ENCODE measurements around the gene ANKRD53.
A peak's percentile ranks its signal among the peaks of the same experiment; 100 is the strongest.
"Not testable (repeated sequence)": the region's sequence is repeated elsewhere in the genome, so short reads cannot be mapped to it uniquely, and the experiment has no call there.

The ANKRD53 gene

GRCh38 chr2:71003396-71003795 is 25.0 kb downstream of the ANKRD53 start:
- no peak overlapping the region for H3K27ac Mint-ChIP-seq
- no peaks in the 10 kb centered on the region for H3K27me3 Mint-ChIP-seq
- no peak for ATAC-seq
- H3K4me3 Mint-ChIP-seq = no peak overlapping the region
- DNase-seq = no peak
- peaks cover 31% of the 10 kb centered on the region for H3K4me1 Mint-ChIP-seq
- H3K9me3 Mint-ChIP-seq = no peaks in the 10 kb centered on the region

- H3K4me3 Mint-ChIP-seq = no peak overlapping the region
- peaks cover 27% of the 10 kb centered on the region for H3K4me1 Mint-ChIP-seq
- H3K27me3 Mint-ChIP-seq = no peaks in the 10 kb centered on the region
- no peak for ATAC-seq
- no peaks in the 10 kb centered on the region for H3K9me3 Mint-ChIP-seq
- no peak for DNase-seq
- no peak overlapping the region for H3K27ac Mint-ChIP-seq
These were observed 25.7 kb downstream of the ANKRD53 start for GRCh38 chr2:71003966-71004755.

DNA sequence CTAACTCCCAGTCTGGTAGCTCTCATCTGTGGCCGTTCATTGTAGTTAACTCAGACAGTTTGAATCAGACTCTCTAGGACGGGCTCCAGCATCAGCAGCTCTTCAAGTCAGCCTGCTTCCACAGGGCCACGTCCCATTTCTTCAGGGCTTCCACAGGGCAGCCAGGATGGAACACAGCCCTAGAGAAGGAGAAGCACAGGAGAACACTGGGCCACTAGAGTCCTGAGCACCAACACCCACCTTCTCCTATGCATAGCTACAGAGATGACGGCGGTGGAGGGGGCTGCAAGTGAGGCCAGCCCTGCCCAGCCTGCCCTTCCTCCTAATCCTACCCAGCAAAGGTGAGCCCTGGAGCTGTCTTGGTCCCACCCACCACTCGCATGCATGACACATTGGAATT is 26.4 kb downstream of the ANKRD53 start:
- Mint-ChIP-seq H3K27ac (no peak overlapping the region), H3K9me3 (no peaks in the 10 kb centered on the region), H3K4me3 (no peak overlapping the region), H3K27me3 (peaks cover 5% of the 10 kb centered on the region), H3K4me1 (peaks cover 20% of the 10 kb centered on the region)
- ATAC-seq (no peak), DNase-seq (no peak)

DNA sequence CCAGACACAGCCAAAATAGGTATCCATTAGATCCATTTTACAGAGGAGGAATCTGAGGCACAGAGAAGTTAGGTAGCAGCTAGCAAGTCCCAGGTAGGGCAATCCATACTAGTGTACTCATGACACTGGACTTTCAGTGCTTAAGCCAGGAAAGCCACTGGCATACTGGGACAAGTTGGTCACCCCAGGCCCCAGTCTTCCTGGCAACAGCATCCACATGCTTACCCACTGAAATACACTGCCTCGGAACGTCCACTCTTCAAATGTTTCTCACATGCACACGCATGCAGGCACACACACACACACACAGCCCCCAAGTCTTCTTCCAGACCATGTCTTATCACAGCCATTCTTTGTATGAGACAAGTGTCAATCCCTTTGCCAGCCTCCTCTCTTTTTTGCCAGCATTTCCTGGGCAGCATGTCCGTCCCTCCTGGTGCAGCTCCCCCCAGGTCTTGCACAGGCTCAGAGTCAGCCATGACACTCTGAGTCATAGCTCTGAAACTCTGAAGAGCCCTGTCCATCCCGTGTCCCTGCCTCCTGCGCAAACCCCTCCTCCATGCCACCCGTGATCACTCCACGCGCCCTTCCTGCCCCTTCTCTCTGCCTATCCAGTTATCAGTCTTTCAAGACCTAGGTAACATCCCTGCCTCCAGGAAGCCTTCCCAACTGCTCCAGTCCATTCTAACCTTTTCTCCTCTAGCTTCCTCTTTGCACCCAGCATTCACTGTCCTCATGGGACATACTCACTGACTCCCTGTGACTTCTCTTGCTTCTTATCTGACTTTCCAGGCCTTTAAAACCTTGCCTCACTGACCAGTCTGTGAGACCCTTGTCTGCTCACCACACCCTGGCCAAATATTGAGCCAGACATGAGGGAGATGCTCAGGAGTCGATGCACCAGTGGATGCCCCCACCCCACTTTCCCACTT is 27.1 kb downstream of the ANKRD53 start:
- no peak overlapping the region for H3K4me3 Mint-ChIP-seq
- DNase-seq = no peak
- no peak for ATAC-seq
- H3K27ac Mint-ChIP-seq = no peak overlapping the region
- peaks cover 11% of the 10 kb centered on the region for H3K27me3 Mint-ChIP-seq
- peaks cover 14% of the 10 kb centered on the region for H3K4me1 Mint-ChIP-seq
- no peaks in the 10 kb centered on the region for H3K9me3 Mint-ChIP-seq

- Mint-ChIP-seq H3K4me1 (peaks cover 6% of the 10 kb centered on the region), H3K27ac (no peak overlapping the region), H3K4me3 (no peak overlapping the region), H3K9me3 (no peaks in the 10 kb centered on the region), H3K27me3 (peaks cover 16% of the 10 kb centered on the region)
- DNase-seq = no peak
- no peak for ATAC-seq
These were observed 27.9 kb downstream of the ANKRD53 start for GRCh38 chr2:71006323-71006722.

GRCh38 chr2:71006955-71007799 is 28.7 kb downstream of the ANKRD53 start:
- Mint-ChIP-seq H3K9me3 (no peaks in the 10 kb centered on the region), H3K27me3 (peaks cover 25% of the 10 kb centered on the region), H3K4me1 (no peaks in the 10 kb centered on the region), H3K4me3 (no peak overlapping the region), H3K27ac (no peak overlapping the region)
- DNase-seq (no peak), ATAC-seq (no peak)

DNA sequence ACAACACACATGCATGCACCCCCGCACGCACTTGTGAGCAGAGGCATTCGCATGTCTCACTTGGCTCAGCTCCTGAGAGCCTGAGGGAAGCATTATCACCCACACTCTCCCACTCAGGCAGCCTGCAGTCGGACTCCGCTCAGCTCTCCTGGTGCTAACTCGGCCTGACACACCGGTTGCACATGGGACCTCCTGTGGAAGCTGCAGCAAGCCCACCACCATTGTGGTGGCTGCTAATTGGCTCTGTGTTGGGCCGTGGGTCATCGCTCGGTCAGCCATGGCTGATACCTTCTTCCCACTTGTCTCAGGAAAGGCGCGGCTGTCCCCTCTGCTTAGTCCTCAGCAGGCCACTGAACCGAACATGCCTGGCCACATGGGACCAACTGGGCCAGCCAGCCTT is 29.9 kb downstream of the ANKRD53 start:
- H3K9me3 Mint-ChIP-seq = no peaks in the 10 kb centered on the region
- DNase-seq = no peak
- peaks cover 25% of the 10 kb centered on the region for H3K27me3 Mint-ChIP-seq
- H3K4me1 Mint-ChIP-seq = no peaks in the 10 kb centered on the region
- ATAC-seq = no peak
- no peak overlapping the region for H3K27ac Mint-ChIP-seq
- no peak overlapping the region for H3K4me3 Mint-ChIP-seq

GRCh38 chr2:71011786-71012185 is 33.4 kb downstream of the ANKRD53 start:
- not testable (repeated sequence) for H3K4me1 Mint-ChIP-seq, H3K27ac Mint-ChIP-seq, H3K9me3 Mint-ChIP-seq, DNase-seq, H3K4me3 Mint-ChIP-seq, ATAC-seq
- peaks cover 25% of the 10 kb centered on the region for H3K27me3 Mint-ChIP-seq

DNA sequence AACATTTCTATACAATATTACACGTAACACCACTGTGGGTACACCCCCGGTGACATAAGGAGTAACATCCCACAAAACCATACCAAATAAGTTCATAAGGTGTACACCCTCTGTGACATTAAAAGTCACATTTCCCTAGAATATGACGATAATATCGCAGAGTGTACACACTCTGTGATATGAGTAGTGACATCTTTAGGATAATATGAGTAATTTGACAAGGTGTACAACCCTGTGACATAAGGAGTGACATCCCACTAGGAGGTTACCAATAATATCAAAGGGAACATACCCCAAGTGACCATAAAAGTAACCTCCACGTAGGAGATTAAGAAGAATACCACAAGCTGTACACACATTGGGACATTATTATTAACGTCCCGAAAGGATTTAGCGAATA is 40.2 kb downstream of the ANKRD53 start:
- ATAC-seq = peak; percentile 57
- no peaks in the 10 kb centered on the region for H3K9me3 Mint-ChIP-seq

DNA sequence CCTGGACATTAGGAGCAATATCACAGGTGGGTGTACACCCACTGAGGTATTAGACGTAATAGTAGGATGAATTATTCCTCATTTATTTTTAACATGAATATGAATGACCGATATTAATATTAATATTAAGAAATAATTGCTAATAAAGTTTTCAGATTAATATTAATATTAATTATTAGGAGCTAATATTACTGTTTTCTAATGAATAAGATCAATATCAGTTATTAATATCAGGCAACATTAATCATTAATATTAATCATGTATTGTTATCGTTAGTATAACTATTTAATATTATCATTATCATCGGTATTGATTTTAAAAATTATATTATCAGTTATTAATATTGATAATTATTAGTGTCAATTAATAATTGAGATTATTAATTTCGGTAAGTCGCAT is 41.6 kb downstream of the ANKRD53 start:
- not testable (repeated sequence) for H3K4me3 Mint-ChIP-seq, H3K9me3 Mint-ChIP-seq, DNase-seq, ATAC-seq, H3K27ac Mint-ChIP-seq, H3K27me3 Mint-ChIP-seq
- H3K4me1 Mint-ChIP-seq = peaks cover 13% of the 10 kb centered on the region

More for the DNA sequence above, 40.2 kb downstream of the ANKRD53 start:
- Mint-ChIP-seq H3K27ac (no peak overlapping the region), H3K27me3 (no peaks in the 10 kb centered on the region), H3K4me3 (no peak overlapping the region), H3K4me1 (peaks cover 8% of the 10 kb centered on the region)
- DNase-seq = no peak

GRCh38 chr2:71021394-71021793 is 43.0 kb downstream of the ANKRD53 start:
- H3K27me3 Mint-ChIP-seq, ATAC-seq, H3K9me3 Mint-ChIP-seq, H3K4me3 Mint-ChIP-seq, DNase-seq: not testable (repeated sequence)
- H3K27ac Mint-ChIP-seq = peak overlapping the region in 1 of 2 donors; percentile 65
- peaks cover 13% of the 10 kb centered on the region for H3K4me1 Mint-ChIP-seq

DNA sequence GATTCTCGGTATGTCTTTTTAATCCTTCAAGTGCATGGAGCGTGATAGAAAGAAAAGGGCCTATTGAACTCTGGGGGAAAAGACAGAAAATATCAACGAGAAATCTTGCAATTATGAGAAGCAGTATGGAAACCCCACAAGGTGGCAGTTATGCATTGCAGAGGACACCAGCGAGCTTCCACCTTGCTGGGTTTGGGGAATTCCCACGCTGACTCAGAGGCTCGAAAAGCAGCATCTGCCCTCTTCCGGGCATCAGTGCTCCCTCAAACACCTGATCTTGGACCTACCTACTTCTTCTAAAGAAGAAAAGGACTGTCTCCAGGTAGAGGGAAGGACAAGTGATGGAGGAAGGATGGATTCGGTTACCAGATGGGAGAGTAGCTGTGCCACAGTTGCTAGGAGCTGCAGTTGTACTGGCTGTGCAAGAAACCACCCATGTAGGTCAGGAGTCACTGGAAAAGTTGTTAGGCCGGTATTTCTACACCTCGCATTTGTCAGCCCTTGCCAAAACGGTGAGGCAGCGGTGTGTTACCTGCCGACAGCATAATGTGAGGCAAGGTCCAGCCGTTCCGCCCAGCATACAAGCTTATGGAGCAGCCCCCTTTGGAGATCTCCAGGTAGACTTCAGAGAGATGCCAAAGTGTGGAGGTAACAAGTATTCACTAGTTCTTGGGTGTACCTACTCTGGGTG is 45.3 kb downstream of the ANKRD53 start:
- ATAC-seq, H3K9me3 Mint-ChIP-seq, H3K27me3 Mint-ChIP-seq: not testable (repeated sequence)
- Mint-ChIP-seq H3K4me3 (peak overlapping the region in 1 of 2 donors; percentile 31), H3K4me1 (peaks cover 13% of the 10 kb centered on the region), H3K27ac (peak overlapping the region in 1 of 2 donors; percentile 88)
- DNase-seq = peak; percentile 62 to 80

Measured in stimulated activated naive CD8-positive, alpha-beta T cell treated with anti-CD3 and anti-CD28 coated beads, Interleukin-15, amount 100 ng/mL, for 72 hours (primary cell).